Stimulated activated CD8-positive, alpha-beta memory T cell treated with anti-CD3 and anti-CD28 coated beads, Interleukin-7, amount 100 ng/mL, for 48 hours (primary cell): ENCODE measurements around the gene OR52N2.

Experiments
- DNase-seq, 2 donors: peaks; one replicate each; pipeline ENCODE4 v3.0.0-alpha.2; 2020; ENCODE audit warnings: low read depth in 1 of 2; ENCODE audit errors: extremely low read depth in 1 of 2

Gene OR52N2

DNA sequence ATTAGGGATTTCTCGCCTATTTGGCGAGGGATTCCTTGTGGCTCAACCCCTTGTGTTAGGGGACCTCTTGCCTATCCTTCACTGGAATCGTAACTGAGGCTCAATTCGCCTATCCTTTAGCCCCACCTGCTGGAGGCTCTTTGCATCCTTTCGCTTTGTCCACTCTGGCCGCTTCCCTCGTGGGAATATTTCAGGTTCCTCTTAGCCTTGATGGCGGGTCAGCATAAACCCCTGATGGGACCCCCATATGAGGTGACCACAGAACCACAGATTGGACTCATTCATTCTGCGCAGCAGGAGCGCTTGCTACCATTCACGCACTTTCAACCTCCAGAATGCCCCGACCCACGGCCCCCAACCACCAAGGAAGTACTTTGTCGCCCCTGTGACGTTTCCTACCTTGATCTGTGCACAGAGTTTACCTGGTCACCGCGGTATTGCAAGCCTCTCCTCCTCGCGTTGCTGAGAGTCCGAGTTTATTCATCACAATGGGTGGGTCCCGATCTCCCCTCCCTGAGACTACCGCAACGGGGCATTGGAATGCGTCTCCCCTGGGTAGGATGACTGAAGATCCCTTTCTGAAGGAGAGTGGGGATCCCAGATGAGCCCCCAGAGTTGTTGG, at the start of gene OR52N2:
Gene OR52N2 (plus strand): TSS at position 425 of the 622 bp plus-strand sequence. CDS start 11,412 bp downstream, outside the sequence.
- DNase-seq = peak in 1 of 2 donors; percentile 28

DNA sequence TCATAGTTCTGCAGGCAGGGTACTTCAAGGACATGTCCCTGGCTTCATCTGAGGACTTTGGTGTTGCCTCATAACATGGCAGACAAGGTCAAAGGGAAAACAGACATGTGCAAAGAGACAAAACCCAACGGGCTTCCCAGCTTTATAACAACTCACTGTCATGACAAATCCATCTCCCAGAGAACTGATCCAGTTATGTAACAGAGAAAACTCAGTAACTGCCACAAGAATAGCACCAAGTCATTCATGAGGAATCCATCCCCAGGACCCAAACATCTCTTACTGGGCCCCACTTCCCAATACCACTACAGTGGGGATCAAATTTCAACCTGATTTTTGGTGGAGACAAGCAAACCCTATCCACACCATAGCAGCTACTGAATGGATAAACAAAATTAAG, 41.7 kb upstream of the OR52N2 start:
- no peak for DNase-seq

DNA sequence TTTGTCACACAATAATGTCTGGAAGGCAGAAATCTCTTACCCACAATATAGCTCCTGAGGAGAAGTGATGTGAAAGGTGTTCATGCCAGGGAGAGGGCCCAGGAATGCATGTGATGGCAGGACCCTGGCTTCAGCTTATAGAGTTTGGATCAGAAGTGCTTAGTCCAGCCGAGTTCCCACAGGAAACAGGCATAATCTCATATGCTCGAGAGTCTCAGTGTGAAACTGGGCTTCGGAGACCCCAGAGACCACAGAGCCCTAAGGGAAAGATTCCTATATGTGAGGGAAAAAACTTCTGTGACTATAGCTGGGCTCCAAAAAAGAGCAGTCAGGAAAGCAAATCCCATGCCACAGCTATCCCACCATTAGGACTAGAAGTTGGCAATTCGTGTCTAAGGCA, 25.5 kb upstream of the OR52N2 start, which contains the start of gene OR52N5:
Gene OR52N5 (minus strand): TSS at position 101 of the 400 bp plus-strand sequence. CDS start 4,721 bp downstream, outside the sequence.
- no peak for DNase-seq

DNA sequence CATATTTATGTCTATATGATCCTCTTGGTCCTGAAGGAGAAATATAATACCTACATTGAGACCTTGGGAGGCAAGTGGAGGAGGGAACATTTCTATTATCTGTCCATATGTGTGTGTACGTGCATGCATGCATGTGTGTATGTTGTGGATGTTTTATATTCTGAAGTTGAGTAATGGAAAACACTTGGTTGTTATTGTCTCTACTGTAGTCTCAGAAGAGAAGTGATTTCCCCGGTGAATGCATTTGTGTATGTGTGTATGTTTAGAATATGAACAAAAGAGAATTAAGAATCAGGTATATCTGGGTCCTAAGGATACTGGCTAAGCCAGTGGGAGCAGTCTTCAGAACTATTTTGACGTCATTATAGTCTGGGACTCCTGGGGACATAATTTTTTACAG, 17.6 kb upstream of the OR52N2 start, which contains the start of gene OR52N1:
Gene OR52N1 (minus strand): TSS at position 101 of the 400 bp plus-strand sequence. CDS start 2,449 bp downstream, outside the sequence.
- DNase-seq = no peak

DNA sequence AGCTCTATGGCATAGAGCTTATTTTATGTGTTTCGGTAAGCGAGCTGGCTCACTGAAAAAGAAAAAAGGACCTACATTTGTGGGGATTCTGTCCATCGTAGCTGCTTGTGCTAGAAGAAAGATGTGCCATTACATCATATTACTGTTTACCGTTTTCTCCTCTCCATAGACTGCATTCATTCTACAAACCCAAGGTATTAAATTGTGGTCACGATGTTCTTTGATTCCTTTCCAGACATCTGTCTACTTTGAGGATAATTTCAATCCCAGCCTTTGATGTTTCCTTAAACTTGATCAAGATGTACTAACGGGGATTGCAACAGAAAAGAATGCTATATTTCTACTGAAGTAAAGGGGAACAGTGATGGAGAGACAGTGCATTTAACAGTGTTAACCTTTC, 12.2 kb upstream of the OR52N2 start:
- no peak for DNase-seq

DNA sequence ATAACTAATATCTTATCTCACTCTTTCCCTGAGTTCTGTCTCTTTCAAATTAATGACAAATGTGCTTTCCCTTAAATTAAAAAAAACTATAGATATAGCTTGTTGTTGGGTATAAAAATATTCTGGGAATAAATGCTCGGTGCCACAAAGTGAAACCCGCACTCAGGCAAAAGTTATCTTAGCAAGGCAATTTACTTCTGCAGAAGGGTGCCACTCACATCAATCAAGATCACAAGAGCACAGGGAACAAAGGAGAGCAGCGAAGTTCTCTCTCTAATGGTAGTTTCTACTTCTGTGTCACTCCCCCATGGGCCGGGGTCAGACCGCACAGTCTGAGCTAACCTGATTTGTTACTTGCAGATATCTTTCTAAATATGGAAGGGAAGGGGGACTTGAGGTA, 4.7 kb upstream of the OR52N2 start:
- no peak for DNase-seq

DNA sequence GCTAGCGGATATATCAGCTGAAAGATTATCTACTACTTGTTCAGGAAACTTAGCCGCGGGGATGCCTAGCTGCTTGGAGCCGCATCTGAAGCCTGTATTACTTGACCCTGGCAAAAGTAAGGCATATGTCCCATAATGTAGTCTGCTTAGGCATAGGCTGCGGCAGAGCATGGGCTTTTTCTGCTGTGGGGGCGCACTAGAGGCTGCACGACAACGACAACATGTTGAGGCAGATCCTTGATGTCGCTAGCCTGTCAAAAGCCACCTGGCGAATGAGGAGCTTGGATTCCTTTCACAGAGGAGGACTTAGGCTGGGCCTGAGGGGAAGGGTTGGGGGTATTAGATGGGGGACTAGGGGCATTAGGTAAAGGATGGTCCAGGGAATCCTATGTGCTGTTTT, 1.1 kb upstream of the OR52N2 start:
- DNase-seq = no peak

DNA sequence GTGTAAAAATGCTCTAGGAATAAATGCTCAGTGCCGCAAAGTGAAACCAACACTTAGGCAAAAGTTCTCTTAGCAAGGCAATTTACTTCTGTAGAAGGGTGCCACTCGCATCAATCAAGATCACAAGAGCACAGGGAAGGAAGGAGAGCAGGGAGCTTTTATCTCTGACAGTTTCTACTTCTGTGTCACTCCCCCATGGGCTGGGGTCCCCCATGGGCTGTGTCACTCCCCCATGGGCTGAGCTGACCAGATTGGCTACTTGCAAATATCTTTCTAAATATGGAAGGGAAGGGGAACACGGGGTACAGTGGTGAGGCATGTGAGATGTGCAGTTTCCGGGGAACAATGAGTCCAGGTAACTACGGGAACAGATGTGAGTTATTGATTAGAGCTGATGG, 397 bp downstream of the OR52N2 start:
- no peak for DNase-seq

DNA sequence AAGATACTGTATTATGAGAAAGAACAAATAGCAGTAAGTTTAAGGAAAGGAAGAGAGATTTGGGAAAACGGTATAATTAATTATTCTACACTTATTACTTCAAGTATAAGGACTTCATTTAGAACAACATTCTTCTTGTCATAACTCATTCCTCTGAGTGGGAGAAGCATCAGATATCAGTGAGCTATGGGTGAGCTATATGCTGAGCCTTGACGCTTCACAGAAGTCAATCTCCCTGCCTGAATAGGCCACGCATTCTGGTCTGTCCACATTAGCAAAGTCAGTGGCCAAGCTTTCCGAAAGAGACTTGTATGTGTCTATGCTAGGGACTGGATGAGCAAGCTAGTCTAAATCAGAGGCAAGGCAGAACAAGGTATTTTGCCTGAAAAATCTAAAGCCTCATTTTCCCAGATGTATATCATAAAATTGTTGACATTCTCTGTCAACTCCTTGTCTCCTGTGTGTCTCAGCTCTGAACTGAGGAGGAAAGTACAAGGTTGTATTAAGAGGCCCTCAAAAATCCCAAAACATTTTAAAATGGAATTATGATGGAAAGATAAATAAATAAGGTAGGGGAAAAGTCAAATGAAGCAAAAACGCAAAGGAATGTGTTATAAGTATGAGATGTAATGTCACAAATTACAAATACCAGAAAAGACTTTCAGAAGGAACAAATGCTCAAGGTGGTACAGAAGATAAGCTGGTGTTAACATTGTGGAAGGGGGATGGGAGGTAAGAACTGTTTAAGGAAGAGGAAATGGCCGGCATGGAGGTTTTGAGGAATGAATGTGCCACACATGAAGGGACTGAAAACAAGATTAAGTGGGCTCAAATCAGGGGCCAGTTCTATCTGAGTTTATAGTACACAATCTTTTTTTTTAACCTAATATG, 1.4 kb downstream of the OR52N2 start:
- no peak for DNase-seq

DNA sequence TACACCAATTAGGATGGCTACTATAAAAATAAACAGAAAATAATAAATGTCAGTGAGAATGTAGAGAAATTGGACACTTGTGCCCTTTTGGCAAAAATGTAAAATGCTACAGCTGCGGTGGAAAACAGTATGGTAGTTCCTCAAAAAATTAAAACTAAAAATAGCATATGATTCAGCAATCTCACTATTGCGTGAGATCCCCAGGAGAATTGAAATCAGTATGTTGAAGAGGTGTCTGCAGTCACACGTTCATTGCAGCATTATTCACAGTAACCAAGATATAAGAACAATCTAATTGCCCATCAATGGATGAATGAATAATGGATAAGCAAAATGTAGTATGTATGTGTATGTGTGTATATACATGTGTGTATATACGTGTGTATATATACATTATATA, 6.8 kb downstream of the OR52N2 start:
- no peak for DNase-seq

DNA sequence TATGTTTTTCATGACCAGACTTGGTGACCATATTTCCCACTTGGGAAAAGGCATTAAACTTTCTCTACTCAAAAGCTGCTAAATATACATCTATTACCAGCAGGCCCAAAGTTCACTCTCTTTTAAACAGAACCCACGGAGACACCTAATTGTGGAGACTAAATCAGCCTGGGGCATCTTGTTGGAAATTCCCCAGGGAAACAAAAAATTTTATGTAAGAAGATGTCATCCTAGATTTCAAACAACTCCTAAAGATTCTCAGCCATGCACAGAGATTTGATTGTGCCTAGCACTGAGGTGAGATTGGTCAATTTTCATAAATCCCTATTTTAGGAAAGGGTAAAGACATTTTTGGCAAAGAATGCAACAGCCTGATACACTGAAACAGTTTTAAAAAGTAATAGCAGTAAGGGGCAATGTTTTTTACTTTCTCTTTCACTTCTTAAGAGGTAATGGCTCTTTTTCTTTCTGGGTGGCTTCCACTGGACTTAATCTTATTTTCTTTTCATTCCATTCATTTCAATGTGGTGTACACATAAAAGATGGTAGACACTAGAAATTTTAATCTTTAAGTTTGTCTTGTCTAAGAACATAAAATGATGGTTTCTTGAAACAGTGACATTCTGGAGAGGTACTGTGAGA, 9.6 kb downstream of the OR52N2 start:
- DNase-seq = no peak

DNA sequence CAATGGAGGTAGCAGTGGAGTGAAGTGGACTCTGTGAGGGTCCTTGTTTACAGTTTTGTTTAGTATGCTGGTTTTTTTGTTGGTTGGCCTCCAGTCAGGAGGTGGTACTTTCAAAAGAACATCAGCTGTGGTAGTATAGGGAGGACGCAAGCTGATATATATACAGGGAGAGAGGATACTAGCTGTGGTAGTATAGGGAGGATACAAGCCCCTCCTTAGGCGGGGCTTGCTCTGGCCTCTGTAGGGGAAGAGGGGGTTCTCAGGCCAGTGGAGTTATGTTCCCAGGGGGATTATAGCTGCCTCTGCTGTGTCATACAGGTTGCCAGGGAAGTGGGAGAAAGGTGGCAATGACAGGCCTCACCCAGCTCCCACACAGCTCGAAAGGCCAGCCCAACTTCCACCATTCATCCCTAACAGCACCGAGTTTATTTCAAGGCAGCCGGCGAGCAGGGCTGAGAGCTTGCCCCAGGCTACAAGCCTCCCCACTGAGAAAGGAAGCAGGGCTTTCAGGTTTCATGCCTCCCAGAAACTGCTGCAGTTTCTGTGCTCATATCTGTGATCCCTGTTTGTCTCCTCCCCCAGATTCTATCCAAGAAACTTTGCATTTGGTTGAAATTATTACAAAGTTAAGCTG, 22.6 kb downstream of the OR52N2 start:
- DNase-seq = no peak

DNA sequence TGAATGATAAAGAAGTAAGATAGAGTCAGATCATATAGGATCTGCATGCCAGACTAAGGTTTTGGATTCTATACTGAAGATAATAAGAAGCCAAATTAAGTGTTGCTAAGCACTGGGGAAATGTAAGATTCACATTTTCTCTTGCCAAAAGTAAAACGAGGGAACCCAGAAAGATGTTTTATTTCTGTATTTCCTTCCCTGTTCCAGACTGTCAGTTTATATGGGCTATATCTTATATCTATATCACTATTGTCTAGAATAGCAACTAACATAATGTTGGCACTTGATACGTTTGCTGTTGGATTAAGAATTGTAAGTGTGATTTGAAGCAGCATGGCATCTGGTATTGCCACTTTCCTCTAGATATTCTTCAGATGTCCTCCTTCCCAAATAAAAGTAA, 24.7 kb downstream of the OR52N2 start:
- DNase-seq = no peak

DNA sequence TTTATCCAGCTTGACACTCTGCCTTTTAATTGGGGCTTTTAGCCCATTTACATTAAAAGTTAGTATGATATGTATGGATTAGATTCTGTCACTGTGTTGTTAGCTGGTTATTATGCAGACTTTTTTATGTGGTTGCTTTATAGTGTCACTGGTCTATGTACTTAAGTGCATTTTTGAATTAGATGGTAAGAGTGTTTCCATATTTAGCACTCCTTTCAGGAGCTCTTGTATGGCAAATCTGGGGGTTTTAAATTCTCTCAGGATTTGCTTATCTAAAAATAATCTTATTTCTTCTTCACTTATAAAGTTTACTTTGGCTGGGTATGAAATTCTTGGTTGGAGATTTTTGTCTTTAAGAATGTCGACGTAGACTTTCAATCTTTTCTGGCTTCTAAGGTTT, 29.0 kb downstream of the OR52N2 start:
- DNase-seq = no peak

DNA sequence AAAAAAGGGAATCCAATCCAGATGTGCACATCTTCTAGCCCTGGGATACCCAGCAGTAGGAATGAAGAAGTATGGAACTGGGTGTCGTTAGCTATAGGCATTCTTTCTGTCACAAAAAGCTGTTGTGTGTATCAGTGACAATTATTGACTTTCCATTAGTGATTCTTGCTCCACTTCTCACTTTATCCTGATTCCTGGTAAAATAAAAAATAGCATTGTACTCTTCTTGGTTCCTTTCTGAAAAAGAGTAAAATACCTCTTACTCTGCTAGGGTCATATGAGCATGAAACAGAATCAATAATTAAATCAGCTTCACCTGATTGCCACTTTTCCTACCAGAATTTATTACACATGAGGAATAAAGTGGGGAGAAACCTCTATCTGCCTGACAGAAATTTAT, 33.1 kb downstream of the OR52N2 start, which contains the start of gene OR52E6:
Gene OR52E6 (minus strand): TSS at position 101 of the 400 bp plus-strand sequence. CDS start 0 bp downstream, at position 101.
- no peak for DNase-seq

DNA sequence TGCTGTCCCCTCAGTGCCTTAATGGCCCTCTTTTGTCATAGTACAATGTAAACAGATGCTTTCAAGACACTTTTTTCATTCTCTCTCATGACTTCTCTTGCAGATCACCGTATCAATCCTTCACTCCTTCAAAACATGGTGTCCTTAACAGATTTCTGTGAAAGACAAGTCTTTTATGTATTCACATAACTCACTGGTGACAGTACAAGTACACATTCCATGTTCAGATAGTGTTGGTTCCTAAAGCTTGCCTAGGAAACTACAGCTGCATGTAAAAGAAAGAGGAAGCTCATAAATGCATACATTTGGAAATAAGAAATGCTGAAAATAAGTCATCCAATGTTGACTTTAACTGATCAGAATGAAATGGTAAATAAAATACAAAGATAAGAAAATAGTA, 38.0 kb downstream of the OR52N2 start:
- no peak for DNase-seq

DNA sequence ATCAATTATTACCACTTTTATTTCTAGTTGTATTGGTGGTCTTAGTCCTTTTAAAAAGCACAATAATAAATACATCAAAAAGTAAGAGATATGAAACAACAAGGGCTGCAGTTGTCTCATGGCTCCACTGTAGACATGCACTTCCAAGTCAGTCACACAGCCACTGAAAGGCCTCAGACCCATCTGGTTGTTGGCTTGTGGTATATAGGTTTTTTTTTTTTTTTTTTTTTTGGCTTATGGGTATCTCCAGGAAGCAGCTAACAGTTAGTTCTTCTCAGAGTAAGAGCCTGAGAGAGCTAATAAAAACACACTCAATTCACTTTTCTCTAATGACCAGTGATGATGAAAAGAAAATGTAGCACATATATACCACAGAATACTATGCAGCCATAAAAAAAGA, 39.0 kb downstream of the OR52N2 start:
- no peak for DNase-seq

DNA sequence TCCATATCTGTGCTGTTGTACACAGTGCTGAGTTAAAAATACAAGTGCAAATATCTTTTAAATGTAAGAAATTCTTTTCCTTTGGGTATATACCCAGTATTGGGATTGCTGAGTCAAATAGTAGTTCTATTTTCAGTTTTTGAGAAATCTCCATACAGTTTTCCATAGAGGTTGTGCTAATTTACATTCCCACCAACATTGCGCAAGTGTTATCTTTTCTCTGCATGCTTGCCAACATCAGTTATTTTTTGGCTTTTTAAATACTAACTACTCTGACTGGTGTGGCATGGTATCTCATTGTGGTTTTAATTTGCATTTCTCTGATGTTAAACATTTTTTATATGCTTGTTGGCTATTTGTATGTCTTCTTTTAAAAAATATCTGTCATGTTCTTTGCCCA, 42.3 kb downstream of the OR52N2 start:
- no peak for DNase-seq

DNA sequence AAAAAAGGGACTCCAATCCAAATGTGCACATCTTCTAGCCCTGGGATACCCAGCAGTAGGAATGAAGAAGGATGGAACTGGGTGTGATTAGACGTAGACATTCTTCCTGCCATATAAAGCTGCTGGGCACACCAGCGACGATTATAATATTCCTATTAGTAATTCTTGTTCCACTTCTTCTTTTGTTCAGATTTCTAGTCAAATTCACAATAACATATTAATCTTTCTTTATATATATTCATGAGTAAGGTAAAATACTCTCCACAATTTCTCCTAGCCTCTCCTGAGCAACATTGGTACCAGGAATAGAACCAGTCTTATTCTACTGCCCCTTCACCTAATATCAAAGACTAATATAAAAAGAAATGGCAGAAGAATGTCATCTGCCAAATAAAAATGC, 48.9 kb downstream of the OR52N2 start, which contains the start of gene OR52E8:
Gene OR52E8 (minus strand): TSS at position 101 of the 400 bp plus-strand sequence. CDS start 0 bp downstream, at position 101.
- DNase-seq = no peak

DNA sequence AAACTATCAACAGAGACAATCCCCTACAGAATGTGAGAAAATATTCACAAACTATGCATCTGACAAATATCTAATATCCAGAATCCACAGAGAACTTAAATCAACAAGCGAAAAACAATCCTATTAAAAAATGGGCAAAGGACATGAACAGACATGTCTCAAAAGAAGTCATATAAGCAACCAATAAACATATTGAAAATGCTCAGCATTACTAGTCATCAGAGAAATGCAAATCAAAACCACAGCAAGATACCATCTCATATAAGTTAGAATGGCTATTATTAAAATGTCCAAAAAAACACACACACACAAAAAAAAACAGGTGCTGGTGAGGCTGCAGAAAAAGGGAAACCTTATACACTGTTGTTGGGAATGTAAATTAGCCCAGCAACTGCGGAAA, 57.1 kb downstream of the OR52N2 start:
- no peak for DNase-seq
